HG02970 (cell line): ENCODE data around the gene FPGT.
A peak's percentile ranks its signal among the peaks of the same experiment; 100 is the strongest.
"Not testable (repeated sequence)": the region's sequence is repeated elsewhere in the genome, so short reads cannot be mapped to it uniquely, and the experiment has no call there.

Source experiments
- ATAC-seq: cut with Tn5 transposase; IDR thresholded peaks from one replicate; pipeline ENCODE4 v1.9.1; 2021; ENCODE audit warnings: mild to moderate bottlenecking, moderate library complexity, moderate number of reproducible peaks; ENCODE audit not compliant: unreplicated experiment, low FRiP score

FPGT gene

DNA sequence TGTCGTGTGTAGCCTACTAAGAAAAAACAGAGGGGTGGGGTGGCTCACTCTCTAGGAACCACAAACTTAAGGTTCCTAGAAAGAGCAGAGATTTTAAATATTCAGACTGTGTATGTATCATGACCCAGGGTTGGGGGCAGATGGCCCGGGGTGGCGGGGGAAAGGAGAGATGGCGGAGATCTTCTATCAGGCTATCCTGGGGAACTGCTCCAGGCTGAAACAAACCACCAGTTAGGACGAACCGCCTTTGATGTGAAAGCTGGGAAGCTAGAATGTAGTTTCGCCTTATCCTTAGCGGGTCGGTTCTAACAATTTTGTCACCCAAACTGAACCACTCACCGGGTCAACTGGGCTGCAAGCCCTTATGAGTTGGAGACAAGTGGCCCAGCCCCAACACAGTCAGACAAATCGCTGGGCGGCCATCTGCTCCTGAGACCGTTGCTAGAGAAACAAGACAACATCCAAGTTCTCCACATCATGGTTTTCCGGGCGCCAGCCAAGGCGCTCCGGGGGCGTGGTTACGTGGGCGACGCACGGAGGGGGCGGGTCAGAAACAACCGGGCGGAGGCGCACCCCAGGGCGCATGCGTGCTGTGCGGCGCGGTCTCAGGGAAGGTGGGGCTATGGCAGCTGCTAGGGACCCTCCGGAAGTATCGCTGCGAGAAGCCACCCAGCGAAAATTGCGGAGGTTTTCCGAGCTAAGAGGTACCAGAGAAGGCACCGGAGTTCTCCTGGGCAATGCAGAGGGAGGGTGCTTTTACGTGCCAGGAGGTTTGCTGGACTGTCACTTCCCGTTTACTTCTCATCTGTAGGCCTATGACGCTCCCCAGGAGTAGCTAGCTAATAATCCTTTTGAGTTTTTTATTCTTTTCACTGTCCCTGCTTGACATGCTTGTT lies at the start of gene FPGT, which contains the start of gene LRRIQ3:
Gene FPGT (plus strand): TSS at position 586 of the 896 bp plus-strand sequence. CDS start 37 bp downstream, at position 623.
Gene LRRIQ3 (minus strand): TSS at position 520 of the 896 bp plus-strand sequence. CDS start 14,492 bp downstream, outside the sequence.
- ATAC-seq: peak; percentile 99

DNA sequence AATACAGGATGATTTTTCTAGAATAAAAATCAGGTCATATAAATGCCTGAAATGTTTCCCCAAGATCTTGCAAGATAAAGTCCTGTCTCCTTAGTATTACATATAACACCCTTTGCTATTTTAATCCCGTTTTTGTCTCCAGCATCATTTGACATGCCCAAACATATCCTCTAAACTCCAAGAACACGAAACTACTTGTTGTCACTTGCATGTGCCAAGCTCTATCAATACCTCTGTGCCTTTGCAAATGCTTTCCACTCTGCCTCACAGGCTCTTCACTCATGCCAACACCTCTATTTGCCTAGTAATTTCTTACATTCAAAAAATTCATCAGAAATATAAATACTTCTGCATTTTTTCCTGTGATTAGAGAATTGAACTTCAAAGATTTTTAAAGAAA lies 38.0 kb upstream of the FPGT start:
- ATAC-seq: no peak

GRCh38 chr1:74161497-74161896 lies 36.5 kb upstream of the FPGT start:
- ATAC-seq: no peak

GRCh38 chr1:74162333-74162732 lies 35.7 kb upstream of the FPGT start:
- no peak for ATAC-seq

GRCh38 chr1:74174423-74174822 lies 23.6 kb upstream of the FPGT start:
- not testable (repeated sequence) for ATAC-seq

DNA sequence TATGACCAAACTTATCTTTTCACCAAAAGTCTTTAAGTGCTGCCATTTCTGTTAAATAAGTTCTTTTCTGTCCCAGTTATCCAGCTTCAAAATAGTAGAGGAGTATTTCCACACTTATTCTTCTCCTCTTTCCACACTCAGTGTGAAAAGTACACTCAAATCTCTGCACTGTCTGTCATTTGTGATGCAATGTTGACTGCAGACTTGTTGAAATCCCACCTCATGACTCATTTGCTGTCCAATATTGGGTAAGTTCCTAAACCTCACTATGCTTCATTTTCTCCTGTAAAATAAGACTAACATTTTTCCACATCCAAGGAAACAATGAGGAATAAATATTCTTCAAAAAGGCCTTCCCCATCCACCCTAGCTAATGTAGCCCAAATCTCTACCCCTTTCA lies 17.6 kb upstream of the FPGT start:
- ATAC-seq: no peak

DNA sequence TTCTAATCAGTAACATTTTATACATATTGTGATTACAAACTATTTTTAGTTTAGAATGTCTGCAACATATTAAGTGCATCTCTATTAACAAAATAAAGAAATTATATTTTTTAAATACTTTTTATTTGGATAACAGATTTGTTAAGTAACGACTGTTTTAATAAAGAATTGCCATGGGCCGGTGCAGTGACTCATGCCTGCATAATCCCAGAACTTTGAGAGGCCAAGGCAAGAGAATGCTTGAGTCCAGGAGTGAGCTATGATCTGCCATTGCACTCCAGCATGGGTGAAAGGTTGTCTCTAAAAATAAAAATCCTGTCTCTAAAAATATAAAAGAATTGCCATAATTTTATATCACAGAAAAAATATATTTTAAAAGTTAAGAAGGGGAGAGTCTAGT lies 4.1 kb upstream of the FPGT start:
- no peak for ATAC-seq

GRCh38 chr1:74195339-74195738 lies 2.7 kb upstream of the FPGT start:
- no peak for ATAC-seq

DNA sequence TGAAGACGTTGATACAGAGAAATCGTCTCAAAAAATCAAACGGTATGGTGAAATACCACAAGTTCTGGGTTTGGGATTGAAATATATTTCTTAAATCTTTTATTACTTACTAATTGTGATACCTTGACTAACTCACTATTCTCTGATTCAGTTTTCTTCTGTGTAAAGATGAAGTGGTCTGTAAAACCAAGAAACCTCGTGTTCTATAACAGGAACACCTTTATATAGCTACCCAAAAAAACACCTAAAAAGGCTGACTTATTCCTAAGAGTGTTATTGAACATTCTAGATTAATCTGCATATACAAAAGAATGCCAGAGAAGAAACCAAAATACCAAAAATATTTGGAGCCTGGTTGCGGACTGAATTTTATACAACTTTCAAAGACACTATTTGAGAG lies 787 bp upstream of the FPGT start:
- no peak for ATAC-seq

- ATAC-seq: no peak
Measured at GRCh38 chr1:74199504-74199903, 1.5 kb downstream of the FPGT start.

DNA sequence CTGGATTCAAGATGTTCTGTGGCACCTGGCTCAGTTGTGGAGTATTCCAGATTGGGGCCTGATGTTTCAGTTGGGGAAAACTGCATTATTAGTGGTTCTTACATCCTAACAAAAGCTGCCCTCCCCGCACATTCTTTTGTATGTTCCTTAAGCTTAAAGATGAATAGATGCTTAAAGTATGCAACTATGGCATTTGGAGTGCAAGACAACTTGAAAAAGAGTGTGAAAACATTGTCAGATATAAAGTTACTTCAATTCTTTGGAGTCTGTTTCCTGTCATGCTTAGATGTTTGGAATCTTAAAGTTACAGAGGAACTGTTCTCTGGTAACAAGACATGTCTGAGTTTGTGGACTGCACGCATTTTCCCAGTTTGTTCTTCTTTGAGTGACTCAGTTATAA lies 7.2 kb downstream of the FPGT start:
- no peak for ATAC-seq

DNA sequence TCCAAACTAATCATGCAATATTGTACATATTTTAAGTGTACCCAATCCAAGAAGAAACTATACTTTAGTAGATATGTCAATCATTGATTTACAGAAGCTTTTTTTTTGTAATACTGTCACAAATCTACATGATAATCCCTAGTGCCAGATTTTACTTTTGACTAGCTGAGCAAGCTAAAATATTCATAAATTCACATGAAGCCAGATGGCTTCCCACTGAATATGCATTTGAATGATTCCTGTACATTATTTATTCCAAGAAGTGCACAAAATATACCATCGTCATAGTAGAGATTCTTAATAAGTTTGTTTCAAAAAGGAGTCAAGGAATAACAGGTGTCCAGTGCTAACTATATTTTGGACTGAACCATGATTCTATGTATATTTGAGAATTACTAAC lies 17.2 kb downstream of the FPGT start:
- no peak for ATAC-seq

- ATAC-seq: no peak
Measured at GRCh38 chr1:74222701-74223100, 24.7 kb downstream of the FPGT start.

- no peak for ATAC-seq
Measured at GRCh38 chr1:74223453-74223852, 25.4 kb downstream of the FPGT start.

- ATAC-seq: no peak
Measured at GRCh38 chr1:74235153-74235552, 37.1 kb downstream of the FPGT start, which contains the start of gene TNNI3K. TSS of gene TNNI3K (plus strand) at chr1:74235387. CDS start at chr1:74235452, 65 bp downstream.

DNA sequence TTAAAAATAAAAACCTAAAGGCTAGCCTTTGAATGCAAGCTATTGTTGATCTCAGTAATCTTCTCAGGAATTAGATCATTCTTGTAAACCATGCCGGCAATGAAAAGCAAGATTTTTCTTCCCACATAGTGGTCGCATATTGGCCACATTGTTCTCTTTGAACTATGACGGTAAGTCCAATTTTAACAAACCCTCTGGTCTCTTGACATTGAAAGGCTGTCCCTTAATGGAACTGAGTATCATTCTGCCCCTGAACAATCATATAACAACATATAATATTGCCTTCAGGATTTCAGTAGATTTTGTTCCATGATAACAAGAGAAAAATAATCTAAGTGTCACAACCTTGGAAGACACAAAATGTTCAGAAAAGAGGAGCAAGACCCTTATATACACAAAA lies 38.4 kb downstream of the FPGT start:
- no peak for ATAC-seq

DNA sequence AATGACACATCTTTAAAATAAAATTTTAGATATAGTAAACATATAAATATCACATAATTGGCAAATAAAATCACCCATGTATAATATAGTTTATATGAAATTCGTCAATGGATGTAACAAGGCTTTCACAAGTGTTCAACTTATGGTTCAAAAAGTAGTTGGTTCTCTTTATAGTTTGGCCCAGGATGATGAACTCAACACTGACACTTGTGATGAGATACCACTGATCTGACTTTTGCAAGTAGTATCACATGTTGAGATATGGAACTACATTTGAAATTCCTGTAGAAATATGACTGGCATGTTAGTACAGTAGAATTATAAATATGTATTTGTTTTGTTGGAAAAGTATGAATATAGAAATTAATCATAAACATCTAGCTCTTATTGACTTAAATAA lies 39.0 kb downstream of the FPGT start:
- no peak for ATAC-seq

DNA sequence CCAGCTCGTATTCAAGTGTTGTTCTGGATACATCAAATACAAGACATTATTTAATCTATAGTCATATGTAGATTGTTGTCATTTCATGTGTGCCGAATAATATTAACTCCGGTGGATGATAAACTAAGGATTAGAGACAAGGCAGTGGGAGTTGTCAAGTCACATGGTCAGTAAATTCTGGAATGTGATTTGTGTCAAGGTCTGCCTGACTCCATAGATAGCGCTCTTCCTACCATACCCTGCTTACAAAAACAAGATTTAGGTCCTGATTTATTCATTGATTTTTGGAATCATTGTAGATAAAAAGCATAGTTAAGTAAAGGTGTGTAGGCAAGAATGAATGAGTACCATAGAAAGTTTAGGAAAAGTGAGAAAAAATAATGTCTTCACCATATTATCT lies 39.7 kb downstream of the FPGT start:
- ATAC-seq: no peak

GRCh38 chr1:74245168-74245772 lies 47.2 kb downstream of the FPGT start:
- ATAC-seq: no peak

DNA sequence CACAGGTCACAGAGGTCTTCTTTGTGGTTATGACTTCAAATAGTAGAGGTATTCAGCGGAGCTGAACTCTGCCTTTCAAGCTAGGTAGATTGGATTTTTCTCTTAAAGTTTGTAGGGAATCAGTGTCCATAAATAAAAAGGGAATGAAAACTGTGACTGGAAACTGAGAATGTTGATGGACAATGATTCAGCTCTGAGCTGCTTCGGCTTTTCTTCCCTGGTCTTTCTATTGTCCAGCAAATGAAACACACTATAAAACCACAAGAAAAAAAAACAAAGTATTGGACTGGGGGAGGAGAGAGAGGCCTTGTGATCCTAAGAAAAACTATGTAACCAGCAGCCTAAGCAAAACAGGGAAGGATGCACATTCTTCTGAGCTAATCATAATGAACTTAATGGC lies 48.3 kb downstream of the FPGT start:
- ATAC-seq: no peak

- ATAC-seq: no peak
Measured at GRCh38 chr1:74247881-74248528, 50.0 kb downstream of the FPGT start.
